HUDEP-2 (cell line): ENCODE measurements around the gene SPTBN1.
A peak's percentile ranks its signal among the peaks of the same experiment; 100 is the strongest.

Source experiments
- DNase-seq, 76 experiments: peaks; one replicate each; lab custom pipeline; 2025; ENCODE audit not compliant: unreplicated experiment in 76 of 76; lab: John Stamatoyannopoulos, UW

SPTBN1 gene

DNA sequence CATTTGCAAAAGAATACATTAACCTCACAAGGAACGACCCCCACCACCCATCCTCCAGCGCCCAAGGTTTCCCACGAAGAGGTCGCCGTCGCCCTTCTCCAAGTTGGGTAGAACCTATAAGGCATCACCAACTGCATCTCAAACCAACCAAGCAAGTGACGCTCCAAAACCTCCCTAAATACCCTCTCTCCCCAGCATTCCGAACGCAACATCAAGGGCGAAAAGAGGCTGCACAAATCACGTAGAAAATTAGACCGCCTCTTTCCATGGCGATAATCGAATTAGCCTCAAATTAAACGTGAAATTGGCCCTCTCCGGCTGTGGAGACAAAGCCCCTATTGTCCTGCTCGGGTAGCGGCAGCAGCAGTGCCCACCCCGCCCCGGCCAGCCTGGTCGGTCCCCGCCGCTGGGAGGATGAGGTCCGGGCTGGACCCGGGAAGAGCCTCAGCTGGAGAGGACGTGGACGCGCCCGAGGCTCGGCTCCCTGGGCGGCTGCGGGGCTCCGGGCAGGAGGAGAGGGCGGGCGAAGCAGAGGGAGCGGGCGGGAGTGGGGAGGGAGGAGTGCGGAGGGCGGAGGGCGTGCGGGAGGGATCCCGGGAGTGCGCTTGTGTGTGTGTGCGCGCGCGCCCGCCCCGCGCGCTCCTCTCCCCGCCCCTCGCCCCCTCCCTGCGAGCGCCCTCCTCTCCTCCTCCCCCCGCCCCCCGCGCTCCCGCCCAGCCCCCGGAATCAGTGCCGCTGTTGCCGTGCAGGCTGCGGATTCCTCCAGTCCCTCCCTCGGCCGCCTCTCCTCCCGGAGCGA is at the start of gene SPTBN1:
SPTBN1 (plus strand) TSS at position 765 of the 799 bp plus-strand sequence. CDS start 70,092 bp downstream, outside the sequence.
- DNase-seq = no peak

DNA sequence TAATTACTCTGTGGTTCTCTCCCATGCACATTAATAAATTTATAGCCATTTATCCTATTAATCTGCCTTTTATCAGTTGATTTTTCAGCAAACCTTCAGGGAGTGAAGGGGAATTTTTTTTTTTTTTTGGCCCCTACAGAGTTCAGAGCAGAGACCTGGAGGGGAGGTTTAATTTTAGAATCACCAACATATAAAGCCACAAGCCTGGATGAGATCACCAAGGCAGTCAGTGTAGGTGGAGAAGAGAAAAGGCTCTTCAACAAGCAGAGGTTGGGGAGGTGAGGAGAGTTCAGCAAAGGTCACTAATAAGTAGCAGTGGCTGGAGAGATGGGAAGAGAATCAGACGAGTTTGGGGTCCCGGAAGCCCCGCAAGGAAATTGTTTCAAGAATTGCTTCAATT is 48.4 kb upstream of the SPTBN1 start:
- DNase-seq = no peak

DNA sequence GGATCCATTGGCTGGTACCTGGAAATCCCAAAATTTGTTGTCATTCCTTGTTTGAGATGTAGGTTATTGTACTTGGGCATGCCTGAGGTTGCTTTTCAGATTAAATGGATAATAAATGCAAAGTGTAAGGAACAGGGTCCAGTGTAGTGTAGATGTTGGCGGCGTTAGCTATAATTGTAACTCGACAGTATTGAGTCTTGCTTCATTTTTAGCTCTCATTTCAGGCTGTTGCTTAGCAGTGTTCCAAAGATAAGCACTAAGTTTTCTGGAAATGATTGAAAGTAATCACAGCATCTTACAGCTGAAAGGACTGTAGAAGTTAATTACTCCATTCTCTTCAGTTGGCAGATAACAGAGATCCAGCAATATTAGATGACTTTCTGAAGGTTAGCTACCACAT is 47.8 kb upstream of the SPTBN1 start:
- no peak for DNase-seq

DNA sequence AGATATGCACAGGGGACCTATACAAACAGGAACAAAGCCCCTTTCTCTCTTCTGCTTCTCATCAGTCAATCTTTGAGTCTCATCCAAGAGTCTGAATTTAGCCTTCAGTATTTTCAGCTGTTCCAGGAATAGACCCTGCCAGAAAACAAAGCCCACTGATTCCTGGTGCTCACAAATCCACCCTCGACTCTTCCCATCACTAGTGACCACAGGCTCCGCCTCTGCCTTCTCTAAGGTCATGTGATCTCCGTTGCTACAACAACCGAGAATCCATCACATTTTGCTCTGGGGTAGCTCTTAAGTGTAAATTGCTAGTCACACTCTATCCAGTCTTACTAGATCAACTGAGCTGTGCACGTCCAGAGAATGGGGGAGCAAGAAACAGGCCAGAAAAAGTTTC is 46.4 kb upstream of the SPTBN1 start:
- no peak for DNase-seq

DNA sequence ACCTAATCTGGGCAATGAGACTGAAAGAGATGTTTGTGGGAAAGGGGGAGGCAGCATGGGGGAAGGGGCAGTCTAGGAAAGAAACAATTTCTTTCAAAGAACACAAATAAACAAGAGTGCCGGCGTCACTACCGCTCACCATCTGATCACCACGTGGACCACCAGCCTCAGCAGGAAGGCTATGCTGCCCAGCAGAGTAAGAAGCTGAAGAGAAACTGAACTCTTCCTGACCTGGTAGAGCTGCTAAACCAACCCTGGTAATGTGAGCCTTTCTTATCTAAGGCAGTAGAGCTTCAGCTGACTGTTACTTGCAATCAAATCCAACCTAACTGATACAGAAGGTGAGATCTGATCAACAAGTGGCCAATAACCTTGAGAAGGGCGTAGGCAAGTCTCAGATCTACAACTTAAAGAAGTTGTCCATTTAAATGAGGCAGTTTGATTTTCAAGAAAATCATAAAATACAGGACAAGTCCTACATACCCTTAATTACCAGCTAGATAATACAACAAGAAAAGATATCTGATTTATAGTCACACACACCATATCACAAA is 44.2 kb upstream of the SPTBN1 start:
- no peak for DNase-seq

DNA sequence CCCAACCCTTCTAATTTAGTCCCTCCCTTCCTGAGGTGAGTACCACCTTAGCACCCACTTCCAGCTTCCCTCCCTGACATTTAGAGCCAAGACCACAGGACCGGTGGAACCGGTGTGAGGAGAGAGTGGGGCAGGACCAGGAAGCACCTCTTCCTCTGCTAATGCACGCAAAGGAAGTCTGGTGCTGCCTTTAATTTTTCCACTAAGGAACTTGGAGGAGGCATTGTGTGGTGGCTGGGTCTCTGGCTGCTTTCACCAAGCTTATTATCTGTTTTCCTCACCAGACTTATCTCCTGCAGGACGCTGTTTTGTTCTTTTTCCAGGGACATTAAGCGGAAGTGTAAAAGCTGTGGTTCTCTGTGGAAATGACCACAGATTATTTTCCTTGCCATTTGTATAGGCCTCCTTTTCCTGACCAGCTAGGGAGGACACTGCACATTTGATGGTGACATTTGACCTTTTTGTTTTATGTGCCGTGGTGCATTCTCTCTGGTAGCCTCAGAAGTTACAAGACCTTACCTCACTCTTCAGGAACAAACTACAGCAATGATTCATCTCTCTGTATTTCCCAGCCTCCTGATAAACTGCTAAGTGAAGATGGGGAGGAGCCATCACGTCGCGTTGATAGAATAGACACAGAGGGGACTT is 39.8 kb upstream of the SPTBN1 start:
- DNase-seq = peak in 1 of 76 experiments; percentile 0

DNA sequence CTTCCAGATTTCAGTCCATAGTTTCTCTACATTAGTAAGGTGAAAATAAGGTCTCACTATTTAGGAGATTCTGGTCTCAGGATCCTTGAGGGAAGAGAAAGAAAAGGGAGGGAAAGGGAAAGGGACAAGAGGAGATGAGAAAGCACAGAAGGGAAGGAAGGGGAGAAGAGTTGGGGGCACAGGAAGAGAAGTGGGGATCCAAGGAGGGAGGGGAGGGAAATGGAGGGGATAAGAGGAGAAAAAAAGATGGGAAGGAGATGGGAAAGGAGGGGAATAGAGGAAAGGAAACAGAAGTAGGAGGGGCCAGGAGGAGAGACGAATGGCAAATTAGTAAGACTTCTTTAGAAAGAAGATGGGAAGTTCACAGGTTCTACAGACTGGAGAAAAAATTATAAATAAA is 39.2 kb upstream of the SPTBN1 start:
- DNase-seq = no peak

DNA sequence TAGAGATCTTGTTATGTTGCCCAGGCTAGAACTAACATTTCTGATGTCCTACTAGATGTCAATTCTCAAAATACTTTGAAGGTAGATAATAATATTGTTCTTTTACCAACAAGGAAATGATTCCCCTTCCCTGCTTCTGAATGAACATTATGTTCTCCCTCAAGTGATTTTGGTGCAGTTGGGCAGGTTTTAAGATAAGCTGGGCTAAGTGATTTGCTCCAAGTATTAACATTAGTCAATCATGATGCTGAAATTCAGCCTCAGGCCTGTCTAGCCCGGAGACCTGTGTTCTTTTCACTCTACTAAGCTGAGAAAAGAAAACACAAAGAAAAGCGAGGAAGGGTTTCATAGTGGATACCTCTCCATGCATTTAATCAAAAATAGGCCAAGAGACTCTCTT is 38.5 kb upstream of the SPTBN1 start:
- no peak for DNase-seq

DNA sequence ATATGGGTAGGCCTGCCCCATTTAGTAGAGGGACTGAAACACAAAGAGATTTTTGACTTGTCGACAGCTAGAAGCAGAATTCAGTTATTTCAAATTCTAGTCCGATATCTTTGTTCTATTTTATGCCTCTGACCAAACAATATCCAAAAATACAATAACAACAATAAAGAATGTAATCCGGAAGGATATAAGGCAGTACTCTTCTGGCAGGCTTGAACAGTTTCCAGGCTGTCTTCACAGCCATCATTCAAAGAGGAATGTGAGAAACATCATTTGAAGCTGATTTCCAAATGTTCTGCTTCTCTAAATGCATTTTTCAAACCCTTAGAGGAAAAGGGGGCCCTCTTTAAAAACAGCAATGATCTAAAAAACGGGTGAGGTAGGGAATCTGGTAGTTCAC is 36.7 kb upstream of the SPTBN1 start:
- DNase-seq = no peak

DNA sequence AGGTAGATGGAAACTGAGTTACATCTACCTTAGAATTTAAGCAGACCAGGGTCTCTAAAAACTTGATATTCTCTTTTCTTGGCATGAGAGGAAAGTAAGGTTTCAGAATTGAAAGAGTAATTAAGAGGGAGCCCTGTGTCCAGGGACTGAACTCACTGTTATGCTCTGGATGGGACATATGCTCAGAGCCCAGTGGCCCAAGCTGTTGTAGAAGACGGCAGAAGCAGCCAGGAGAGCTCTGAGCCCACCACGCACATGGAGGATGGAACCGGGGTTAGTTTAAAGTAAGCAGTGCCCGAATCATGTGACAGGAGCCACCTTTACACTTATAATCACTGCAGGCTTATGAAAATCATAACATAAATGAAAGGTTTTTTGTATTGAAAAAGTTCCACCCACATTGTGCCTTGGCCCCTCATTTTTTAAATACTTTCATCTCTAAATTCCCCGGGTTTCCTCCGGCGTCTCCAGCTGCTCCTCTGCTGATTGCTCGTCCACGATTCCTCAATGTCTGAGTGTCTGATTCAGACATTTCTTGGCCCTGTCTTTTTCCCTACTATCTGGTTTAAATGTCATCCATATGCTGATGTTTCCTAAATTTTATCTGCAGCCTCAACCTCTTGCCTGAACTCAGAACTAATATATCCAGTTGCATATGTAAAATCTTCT is 36.1 kb upstream of the SPTBN1 start:
- no peak for DNase-seq

DNA sequence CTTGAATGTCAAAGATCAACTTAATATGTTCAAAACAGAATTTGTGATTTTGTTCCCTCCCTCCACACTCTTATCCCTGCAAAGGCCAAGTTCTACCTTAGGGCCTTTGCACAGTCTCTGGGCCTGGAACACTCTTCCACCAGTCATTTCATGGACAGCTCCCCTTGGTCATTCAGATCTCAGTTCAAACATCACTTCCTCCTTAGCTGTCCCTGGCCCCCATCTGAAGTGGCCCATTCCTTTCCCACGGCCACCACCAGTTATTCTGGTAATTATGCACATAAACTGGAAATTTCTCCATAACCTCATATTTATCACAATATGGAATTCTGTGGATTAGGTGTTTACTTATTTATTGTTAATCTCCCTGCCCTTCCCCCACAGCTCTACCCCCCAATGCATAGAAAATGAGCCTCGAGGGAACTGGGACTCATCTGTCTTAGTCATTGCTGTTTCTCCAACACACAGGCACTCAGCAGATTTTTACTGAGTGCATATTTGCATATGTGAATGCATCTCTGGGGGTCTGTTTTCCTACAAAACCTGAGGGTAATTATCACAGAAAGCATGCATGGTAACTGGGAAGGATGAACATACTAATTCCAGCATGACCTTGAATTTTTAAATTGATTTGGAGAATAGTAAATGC is 35.5 kb upstream of the SPTBN1 start:
- DNase-seq = no peak

DNA sequence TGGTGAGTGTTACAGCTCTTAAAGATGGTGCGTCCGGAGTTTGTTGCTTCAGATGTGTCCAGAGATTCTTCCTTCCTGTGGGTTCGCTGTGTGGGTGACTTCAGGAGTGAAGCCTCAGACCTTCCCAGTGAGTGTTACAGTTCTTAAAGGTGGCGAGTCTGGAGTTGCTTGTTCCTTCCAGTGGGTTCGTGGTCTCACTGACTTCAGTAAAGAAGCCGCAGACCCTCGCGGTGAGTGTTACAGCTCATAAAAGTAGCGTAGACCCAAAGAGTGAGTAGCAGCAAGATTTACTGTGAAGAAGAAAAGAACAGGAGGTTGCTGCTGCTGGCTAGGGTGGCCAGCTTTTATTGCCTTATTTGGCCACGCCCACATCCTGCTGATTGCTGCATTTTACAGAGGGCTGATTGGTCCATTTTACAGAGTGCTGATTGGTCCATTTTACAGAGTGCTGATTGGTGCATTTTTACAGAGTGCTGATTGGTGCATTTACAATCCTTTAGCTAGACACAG is 34.0 kb upstream of the SPTBN1 start:
- DNase-seq = no peak

DNA sequence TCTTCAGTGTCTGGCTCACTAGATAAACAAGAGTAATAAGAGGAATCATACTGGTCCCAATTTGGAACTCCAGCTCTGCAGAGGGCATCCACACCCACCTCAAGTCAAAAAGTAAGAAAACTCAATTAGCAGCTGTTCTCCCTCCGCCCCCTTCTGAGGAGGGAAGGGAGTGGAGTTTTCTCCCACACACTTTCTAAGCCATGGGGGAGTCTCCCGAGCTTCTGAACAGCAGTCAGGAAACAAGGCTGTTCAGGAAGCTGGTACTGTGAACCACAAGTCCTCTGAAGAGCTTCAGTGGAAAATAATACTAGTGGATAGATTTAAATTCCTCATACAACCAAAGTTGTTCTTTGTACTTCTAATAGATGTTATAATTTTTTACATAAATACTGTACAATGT is 32.9 kb upstream of the SPTBN1 start:
- no peak for DNase-seq

DNA sequence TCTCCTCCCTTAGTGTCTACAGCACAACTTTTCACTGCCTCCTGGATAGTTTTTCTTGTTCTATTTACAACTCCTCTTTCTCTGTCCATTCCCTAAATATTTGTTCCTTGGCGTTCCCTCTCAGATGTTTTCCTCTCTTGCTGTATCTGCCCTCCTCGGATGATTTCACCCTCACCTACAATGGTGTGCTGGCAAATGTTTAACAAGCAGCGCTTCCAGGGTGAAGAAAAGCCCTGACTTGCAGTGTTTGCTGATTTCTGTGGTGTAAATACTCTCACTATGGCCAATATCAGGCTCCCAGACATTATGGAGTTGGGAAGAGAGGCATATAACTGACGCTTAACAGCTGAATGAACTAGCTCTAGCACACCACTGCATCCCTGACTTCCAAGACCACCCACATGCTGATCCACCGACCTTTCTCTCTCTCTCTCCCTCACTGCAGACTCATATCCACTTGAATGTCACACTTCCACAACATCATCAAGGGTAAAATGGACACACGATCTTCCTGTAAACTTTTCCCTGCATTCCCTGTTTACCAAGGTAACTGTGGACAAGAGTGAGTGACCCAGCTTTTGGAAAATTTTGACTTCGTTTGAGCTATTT is 31.5 kb upstream of the SPTBN1 start:
- no peak for DNase-seq

DNA sequence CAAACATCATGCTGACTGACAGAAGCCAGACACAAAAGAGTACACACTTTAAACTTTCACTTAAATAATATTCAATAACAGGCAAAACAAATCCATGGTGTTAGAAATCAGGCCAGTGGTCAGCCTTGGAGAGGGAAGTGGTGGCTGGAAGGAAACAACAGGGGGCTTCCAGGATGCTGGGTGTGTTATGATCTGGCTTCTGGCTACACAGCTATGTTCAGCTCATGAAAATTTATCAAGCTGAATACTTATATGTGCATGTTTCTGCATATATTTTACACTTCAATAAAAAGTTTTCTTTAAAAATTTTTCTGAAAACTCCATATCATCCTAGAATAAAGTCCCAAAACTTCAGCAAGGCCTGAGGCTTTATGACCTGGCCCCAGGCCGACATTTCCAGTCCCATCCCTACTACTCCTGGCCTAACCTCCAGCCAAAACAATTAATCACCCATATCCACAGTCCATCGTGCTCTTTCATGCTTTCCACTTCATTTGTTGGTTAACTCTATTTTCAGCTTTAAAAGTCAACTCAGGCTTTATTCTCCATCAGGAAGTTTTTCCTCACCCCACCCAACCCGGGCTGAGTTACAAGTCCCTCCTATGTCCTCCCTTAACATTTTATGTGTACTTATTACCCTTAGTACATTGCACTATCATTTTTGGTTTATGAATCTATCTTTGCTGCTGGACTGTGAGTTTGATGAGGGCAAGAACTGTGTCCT is 27.9 kb upstream of the SPTBN1 start:
- DNase-seq = no peak

DNA sequence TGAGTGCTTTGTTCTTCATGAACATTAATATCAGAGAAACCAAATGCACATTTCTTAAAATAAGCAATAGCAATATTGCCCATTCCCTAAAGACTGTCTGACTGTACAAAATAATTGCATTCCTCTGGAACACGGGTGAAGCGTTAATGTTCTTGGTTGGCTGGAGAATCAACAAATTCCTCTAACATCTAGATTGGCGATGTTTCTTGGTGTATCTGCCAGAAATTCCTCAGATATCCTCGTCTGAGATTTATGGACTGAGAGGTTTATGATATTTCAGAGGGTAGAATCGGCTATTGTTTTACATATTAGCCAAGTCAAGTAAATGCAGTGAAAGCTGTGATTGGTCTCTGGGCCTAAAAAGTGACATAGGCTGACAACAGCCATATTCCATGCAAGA is 27.1 kb upstream of the SPTBN1 start:
- DNase-seq = no peak

DNA sequence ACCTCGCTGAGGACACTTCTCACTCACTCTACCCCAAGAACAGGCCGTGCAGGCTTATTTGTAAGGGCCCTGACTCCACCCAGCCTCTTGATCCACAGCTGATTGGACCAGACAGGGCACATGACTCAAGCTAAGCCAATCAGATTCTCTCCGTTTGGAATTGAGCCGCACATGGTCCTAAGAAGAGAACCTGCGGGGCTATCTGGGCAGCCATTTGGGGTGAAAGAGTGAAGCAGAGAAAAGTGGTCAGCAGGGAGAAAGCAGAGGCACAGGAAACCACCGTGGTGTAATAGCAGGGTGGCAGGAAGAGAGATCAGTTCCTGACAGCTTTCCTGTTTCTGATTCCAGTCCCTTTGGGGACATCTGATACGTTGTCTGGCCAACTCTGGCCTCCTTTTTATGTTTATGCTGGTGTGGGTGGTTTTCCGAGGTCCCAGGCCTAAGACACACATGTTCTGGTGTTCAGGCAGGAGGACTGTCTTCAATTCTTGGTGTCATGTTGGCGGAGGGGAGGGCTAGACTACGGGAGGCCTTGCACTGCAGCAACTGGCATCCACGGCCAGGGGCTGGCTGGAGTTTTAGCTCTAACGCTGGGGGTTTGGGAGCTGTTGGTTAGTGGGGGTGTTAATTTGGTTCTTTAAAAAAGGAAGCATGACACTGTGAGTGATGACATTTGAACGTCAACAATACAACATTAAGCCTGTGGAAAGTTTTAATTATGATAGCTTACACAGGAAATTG is 26.1 kb upstream of the SPTBN1 start:
- peak in 1 of 76 experiments; percentile 1 for DNase-seq

DNA sequence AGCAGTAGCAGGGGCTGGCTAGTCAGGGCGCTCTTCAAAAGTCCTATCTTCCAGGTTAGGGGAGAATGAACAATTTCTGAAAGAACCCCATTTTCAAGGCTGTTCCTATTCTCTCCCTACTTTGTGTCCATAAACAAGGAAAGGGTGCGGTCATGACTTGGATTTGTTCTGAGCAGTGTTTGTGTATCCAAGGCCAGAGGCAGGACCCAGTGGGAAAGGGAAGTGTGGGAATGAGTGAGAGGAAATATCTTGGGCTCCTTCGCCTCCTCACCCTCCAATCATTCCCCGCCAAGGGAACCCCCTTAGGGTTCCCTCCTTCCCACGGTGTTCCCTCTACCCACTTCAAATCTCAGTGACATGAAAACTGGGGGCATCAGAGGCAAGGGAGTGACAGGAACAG is 25.5 kb upstream of the SPTBN1 start:
- no peak for DNase-seq
